ENCODE results near the gene ASMT.
"Not testable (repeated sequence)": the region's sequence is repeated elsewhere in the genome, so short reads cannot be mapped to it uniquely, and the experiment has no call there.

Gene ASMT

GRCh38 chrX:1614927-1615326, at the start of gene ASMT:
TSS of gene ASMT (plus strand) at chrX:1615059. CDS start at chrX:1615200, 141 bp downstream.
- no peak for TF ChIP-seq CTCF (conservative IDR thresholded peaks at IDR 0.05; ENCODE audit: control insufficient read depth, insufficient read depth, low read depth, low read length)
- DNase-seq (ENCODE audit: low read depth) = no peak

GRCh38 chrX:1574181-1574580, 40.7 kb upstream of the ASMT start:
- DNase-seq (ENCODE audit: low read depth) = not testable (repeated sequence)

More at GRCh38 chrX:1614927-1615326, at the start of gene ASMT:
- no peak within 1 kb of the TSS for H3K4me3 ChIP-seq (ENCODE audit: control insufficient read depth, low read depth, low read length)

GRCh38 chrX:1576201-1576992, 38.5 kb upstream of the ASMT start:
- no peak for DNase-seq (ENCODE audit: low read depth)
- H3K4me3 ChIP-seq (ENCODE audit: control insufficient read depth, low read depth, low read length) = no peak overlapping the region
- no peak for TF ChIP-seq CTCF (conservative IDR thresholded peaks at IDR 0.05; ENCODE audit: control insufficient read depth, insufficient read depth, low read depth, low read length)

More at GRCh38 chrX:1574181-1574580, 40.7 kb upstream of the ASMT start:
- H3K4me3 ChIP-seq (ENCODE audit: control insufficient read depth, low read depth, low read length) = not testable (repeated sequence)

- no peak for TF ChIP-seq CTCF (conservative IDR thresholded peaks at IDR 0.05; ENCODE audit: control insufficient read depth, insufficient read depth, low read depth, low read length)
- DNase-seq (ENCODE audit: low read depth) = no peak
- H3K4me3 ChIP-seq (ENCODE audit: control insufficient read depth, low read depth, low read length) = no peak overlapping the region
Observed at GRCh38 chrX:1577845-1578244, 37.0 kb upstream of the ASMT start.

GRCh38 chrX:1578511-1579173, 36.2 kb upstream of the ASMT start:
- no peak for DNase-seq (ENCODE audit: low read depth)
- no peak for TF ChIP-seq CTCF (conservative IDR thresholded peaks at IDR 0.05; ENCODE audit: control insufficient read depth, insufficient read depth, low read depth, low read length)
- no peak overlapping the region for H3K4me3 ChIP-seq (ENCODE audit: control insufficient read depth, low read depth, low read length)

GRCh38 chrX:1581132-1581531, 33.7 kb upstream of the ASMT start:
- peak; percentile 83 for TF ChIP-seq CTCF (conservative IDR thresholded peaks at IDR 0.05; ENCODE audit: control insufficient read depth, insufficient read depth, low read depth, low read length)
- peak; percentile 43 for DNase-seq (ENCODE audit: low read depth)

More at GRCh38 chrX:1581132-1581531, 33.7 kb upstream of the ASMT start:
- H3K4me3 ChIP-seq (ENCODE audit: control insufficient read depth, low read depth, low read length) = no peak overlapping the region

Data from fibroblast of mammary gland (primary cell).